Activated naive CD4-positive, alpha-beta T cell treated with anti-CD3 and anti-CD28 coated beads, Interleukin-2, amount 50 U/mL, for 16 hours (primary cell): ENCODE measurements around the gene SREBF1.

Experiments
- DNase-seq: peaks from one replicate; pipeline ENCODE4 v3.0.0-alpha.2; 2020

Gene SREBF1

GRCh38 chr17:17772231-17772630, 64.6 kb downstream of the SREBF1 start:
- DNase-seq: no peak

DNA sequence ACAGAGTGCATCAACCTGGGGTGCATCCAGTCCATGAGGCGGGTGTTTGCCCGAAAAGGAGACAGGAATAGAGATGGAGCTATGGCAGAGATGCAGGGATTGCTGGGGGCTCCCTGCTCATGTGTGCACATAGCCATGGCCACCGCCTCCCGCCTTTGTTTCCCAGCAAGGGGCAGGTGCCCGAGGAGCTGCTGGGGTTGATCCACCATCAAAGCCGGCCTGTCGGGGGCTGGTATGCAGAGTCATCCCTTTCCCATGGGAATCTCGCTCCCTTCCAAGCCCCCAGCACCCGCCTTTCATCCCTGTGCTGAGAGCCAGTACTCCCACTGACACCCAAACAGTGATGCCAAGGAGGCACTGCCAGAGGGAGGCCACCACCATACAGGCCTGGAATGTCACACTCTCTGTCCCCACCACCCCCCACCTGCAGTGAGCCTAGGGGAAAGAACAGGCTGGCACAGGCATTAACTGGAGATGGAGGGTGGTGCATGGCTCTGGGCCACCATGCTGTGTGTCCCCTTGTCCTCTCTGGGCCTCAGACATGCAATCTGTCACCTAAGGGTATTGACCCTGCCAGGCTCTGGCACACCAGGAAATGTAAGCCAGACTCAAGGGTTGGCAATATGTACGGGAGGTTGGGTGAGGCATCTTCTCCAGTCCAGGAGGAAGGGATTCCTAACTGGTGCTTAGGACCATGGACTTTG, 65.1 kb downstream of the SREBF1 start:
- DNase-seq: no peak

DNA sequence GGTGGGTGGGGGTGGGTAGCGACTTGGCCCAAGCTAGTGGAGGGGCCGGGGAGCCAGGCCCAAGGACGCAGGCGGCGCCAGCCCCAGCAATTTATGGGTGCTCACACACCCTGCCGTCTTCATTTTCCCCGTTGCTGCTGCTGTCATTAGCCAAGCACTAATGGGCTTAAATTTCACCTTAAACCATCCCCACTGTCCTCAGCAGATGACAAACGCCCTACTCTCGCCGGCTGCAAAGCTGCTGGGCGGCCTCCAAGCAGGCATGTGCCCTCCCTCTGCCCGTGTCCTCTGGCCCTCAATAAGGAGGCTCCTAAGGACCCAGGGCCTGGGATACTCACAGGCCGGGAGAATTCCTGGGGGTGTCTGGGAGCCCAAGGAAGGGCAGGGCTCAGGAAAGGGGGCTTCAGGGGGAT, 66.1 kb downstream of the SREBF1 start:
- DNase-seq: no peak

DNA sequence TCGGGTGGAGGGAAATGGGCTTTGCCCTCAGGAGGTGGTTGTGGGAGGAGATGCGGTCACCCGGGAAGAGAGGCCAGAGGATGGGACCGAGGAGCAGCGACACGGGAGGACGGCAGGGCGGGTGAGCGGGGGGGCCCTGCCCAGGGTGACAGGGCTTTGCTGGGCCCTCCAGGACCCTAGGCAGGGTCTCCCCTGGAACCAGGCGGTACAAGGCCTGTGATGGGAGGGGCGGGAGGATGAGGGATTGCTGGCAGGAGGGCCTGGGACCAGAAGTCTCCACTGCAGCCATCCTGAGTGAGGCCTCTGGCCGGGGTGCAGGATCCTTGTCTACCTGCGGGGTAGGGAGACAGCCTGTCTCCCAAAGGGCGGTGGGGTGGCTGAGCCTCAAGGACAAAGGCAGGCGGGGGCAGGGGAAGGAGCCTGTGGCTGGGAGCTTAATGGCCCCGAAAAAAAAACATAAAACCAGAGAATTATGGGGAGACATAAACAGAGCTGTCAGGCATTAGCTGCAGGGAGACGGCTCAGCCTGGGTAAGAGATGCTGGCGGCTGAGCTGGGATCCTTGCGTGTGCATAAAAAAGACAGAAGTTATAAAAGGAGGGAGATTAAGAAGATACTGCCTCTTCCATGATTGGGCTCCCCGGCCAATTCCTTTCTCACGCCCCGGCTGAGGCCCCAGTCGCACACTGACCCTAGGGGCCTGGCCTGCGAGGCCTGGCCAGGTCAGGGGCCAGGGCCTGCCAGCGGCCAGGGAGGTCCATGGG, 66.7 kb downstream of the SREBF1 start:
- no peak for DNase-seq

DNA sequence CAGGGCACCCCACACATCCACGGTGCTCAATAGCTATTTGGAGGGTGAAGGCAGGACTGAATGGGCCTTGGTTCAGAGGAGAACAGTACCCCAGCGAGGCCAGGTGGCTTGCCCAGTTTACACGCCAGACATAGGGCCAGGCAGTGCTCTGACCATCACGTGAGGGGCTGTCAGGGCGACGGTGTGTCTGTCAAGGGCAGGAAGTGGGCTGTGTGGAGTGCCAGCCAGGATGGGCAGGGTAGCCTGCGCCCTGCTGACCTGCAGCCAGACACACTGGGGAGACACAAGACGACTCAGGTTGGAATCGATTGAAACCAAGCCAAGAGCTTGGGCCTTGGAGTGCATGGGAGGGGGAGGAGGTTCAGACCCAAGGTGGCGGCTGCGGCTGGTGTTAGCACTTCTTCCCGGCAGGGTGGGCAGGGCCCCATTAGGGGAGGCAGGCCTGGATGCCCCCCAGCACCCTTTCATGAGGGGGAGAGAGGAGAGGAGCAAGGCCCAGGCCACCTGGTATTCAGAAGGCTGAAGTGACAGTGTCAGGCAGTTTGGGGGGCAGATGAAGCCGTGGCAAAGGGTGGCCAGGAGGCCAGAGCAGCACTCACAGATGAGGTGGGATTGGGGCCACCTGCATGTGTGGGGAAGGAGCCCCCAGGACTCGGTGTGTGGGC, 68.2 kb downstream of the SREBF1 start:
- no peak for DNase-seq

DNA sequence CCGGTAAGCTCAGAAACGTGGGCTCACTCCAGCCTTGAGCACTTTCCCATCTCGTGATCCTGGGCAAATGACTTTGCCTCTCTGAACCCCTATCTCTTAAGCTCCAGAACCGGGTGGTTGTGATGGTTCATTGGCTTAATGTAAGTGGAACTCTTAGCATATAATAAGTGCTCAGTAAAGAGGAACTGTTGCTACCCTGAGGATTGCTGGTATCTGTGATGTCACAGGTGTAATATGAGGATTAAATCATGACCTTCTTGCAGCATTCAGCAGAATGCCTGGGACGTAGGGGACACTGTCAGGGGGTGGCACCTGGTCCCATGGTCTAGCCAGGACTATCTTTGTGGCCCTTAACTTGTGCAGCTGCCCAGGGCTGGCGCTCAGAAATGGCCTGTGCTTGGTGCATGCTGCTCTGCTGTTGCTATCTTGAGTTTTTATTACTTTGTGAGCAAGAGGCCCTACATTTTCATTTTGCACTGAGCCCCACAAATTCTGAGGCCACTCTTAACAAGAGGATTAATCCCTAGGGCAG, 68.8 kb downstream of the SREBF1 start:
- DNase-seq: no peak

DNA sequence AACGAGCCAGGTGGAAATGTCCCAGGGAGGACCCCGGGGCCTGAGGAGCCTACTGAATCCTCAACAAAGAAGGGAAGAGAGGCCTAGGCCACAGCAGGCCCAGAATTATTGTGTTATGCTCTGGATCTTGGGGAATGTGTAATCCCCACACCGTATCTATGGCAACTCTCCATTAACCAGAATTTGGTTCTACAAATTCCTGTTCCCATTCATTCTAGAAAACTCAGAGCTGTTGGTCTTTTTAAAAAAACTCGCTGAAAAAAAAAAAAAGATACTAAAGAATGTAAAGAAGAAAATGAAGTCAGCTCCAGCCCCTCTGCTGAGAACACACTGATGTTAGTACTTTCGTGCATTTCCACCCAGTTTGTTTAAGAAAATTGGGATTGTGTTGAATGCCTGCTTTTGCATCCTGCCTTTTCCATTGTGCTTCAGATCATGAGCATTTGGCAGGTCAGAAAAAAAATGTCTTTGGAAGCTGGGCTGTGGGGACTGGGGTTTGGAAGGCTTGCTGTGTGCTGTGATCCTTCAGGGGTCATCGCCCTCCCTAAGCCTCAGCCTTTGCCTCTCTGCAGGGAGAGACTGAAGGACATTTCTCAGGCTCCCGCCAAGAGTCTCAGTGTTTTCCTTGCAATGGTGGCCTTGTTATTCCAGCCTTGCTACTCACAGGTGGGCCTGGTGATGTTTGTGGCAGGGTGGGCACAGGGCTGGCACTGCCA, 69.5 kb downstream of the SREBF1 start:
- DNase-seq: no peak

DNA sequence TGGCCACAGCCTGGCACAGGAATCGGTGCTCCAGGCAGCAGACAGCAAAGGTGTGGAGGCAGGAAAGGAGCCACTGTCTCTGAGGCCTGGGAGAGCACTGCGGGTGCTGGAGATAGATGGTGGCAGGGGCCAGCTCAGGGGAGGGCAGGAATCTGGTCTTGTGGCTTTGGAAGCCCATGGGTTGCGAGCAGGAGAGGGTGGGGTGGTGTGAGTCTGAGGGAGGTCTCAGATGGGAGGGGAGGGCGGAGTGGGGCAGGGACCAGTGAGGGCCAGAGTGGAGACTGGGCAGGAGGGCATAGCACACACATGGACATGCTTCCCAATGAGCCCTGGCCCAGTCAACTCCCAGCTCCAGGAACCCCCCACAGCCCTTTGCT, 70.1 kb downstream of the SREBF1 start:
- DNase-seq: no peak

GRCh38 chr17:17766077-17766743, 70.6 kb downstream of the SREBF1 start:
- DNase-seq: no peak

GRCh38 chr17:17765359-17766076, 71.3 kb downstream of the SREBF1 start:
- DNase-seq: no peak

- no peak for DNase-seq
These were observed 73.1 kb downstream of the SREBF1 start for GRCh38 chr17:17763734-17764133.

DNA sequence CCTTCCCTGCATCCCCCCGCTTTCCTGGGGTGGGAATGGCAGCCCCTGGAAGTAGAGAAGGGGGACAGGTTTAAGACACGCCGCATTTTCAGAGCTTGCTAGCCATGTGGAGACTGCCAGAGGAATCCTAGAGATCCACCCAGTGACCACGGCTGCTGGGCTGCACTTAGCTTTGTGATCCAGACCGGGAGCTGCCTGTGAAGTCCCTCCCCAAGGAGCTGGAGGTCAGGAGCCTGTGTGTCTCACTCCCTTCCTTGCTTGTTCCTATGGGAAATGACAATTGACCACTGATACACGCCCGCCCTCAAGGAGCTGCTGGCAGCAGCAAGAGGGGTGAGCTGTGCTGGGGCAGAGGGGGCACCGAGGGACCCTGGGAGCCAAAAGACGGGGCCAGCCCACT, 73.7 kb downstream of the SREBF1 start:
- DNase-seq: no peak

GRCh38 chr17:17762744-17763105, 74.1 kb downstream of the SREBF1 start:
- DNase-seq: no peak
